ENCODE results near the gene TEX11.

GRCh38 chrX:70774223-70774622 is 134.3 kb downstream of the TEX11 start:
- TF ChIP-seq CTCF (IDR thresholded peaks at IDR 0.05 in 2 of 3, conservative IDR thresholded peaks at IDR 0.05 in 1 of 3; ENCODE audit: control insufficient read depth in 2 of 3, extremely low read depth in 1 of 3, insufficient read depth in 1 of 3, low read depth in 3 of 3, low read length in 3 of 3) (no peak), ASH2L (IDR thresholded peaks at IDR 0.05; ENCODE audit: borderline replicate concordance, low read depth) (no peak), RAD21 (IDR thresholded peaks at IDR 0.05; ENCODE audit: insufficient read depth, low read depth, low read length) (no peak), POLR2A (IDR thresholded peaks at IDR 0.05; ENCODE audit: low read depth, low read length) (no peak), FOS (IDR thresholded peaks at IDR 0.05; ENCODE audit: borderline replicate concordance, extremely low read depth, insufficient read length) (no peak), POLR2AphosphoS5 (IDR thresholded peaks at IDR 0.05; ENCODE audit: low read length) (no peak), CREB1 (IDR thresholded peaks at IDR 0.05; ENCODE audit: low read depth) (no peak), CBX3 (IDR thresholded peaks at IDR 0.05; ENCODE audit: borderline replicate concordance, low read depth) (no peak), YBX1 (IDR thresholded peaks at IDR 0.05) (no peak), SRF (IDR thresholded peaks at IDR 0.05; ENCODE audit: low read depth in 2 of 2, low read length in 2 of 2) (no peak), SKIL (IDR thresholded peaks at IDR 0.05; ENCODE audit: low read depth, poor library complexity, severe bottlenecking) (no peak), MEF2A (IDR thresholded peaks at IDR 0.05; ENCODE audit: insufficient read depth, low read depth, low read length) (no peak), SUZ12 (IDR thresholded peaks at IDR 0.05; ENCODE audit: unreplicated experiment) (no peak)

All from GM12878 (cell line).